GM12801 (cell line): ENCODE results near the gene TRIM44.

Source experiments
- TF ChIP-seq, protein P1 (sequence below): IDR thresholded peaks from one replicate; pipeline ENCODE4 v1.5.1; 2011; ENCODE audit warnings: control low read depth; ENCODE audit not compliant: insufficient read length; ENCODE audit errors: extremely low read depth

The TRIM44 gene

DNA sequence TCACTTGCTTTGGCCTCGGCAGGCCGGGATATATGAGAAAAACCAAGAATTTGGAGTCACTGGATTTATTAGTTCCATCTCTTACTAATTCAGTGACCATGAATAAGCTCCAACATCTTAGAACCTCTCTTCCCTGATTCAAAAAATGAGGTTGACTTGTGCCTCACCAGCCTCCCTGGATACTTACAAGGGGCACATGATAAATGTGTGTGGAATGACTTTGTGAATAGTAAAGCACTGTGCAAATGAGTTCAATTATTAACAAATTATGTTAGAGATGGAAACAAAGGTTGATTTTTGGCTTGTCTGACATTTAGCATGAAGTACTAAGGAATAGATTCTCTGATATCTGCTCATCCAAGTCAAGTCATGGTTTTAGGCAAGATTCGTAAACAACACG is 104.1 kb downstream of the TRIM44 start:
- TF ChIP-seq, protein P1, sequence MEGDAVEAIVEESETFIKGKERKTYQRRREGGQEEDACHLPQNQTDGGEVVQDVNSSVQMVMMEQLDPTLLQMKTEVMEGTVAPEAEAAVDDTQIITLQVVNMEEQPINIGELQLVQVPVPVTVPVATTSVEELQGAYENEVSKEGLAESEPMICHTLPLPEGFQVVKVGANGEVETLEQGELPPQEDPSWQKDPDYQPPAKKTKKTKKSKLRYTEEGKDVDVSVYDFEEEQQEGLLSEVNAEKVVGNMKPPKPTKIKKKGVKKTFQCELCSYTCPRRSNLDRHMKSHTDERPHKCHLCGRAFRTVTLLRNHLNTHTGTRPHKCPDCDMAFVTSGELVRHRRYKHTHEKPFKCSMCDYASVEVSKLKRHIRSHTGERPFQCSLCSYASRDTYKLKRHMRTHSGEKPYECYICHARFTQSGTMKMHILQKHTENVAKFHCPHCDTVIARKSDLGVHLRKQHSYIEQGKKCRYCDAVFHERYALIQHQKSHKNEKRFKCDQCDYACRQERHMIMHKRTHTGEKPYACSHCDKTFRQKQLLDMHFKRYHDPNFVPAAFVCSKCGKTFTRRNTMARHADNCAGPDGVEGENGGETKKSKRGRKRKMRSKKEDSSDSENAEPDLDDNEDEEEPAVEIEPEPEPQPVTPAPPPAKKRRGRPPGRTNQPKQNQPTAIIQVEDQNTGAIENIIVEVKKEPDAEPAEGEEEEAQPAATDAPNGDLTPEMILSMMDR, result no peak

DNA sequence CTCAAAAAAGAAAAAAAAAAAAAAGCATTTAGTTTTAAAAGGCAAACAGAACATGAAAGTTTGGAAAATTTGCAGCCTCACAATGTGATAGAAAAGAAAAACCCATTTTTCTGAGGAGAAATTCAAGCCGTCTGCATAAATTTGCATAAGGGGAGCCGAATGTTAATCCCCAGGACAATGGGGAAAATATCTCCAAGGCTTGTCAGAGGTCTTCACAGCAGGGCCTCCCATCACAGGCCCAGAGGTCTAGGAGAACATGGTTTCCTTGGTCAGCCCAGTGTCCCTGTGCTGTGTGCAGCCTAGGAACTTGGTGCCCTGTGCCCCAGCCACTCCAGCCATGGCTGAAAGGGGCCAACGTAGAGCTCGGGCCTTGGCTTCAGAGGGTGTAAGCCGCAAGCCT is 109.1 kb downstream of the TRIM44 start:
- TF ChIP-seq, protein P1, result no peak

DNA sequence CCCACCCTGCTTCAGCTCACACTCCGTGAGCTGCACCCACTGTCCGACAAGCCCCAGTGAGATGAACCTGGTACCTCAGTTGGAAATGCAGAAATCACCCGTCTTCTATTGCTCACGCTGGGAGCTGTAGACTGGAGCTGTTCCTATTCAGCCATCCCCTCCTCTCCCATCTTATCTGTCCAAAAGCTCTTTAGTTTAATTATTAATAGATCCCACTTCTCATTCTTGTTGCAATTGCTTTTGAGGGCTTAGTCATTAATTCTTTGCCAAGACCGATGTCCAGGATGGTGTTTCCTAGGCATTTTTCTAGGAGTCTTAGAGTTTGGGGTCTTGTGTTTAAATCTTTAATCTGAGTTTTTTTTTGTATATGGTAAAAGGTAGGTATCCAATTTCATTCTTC is 116.8 kb downstream of the TRIM44 start:
- TF ChIP-seq, protein P1, result no peak

DNA sequence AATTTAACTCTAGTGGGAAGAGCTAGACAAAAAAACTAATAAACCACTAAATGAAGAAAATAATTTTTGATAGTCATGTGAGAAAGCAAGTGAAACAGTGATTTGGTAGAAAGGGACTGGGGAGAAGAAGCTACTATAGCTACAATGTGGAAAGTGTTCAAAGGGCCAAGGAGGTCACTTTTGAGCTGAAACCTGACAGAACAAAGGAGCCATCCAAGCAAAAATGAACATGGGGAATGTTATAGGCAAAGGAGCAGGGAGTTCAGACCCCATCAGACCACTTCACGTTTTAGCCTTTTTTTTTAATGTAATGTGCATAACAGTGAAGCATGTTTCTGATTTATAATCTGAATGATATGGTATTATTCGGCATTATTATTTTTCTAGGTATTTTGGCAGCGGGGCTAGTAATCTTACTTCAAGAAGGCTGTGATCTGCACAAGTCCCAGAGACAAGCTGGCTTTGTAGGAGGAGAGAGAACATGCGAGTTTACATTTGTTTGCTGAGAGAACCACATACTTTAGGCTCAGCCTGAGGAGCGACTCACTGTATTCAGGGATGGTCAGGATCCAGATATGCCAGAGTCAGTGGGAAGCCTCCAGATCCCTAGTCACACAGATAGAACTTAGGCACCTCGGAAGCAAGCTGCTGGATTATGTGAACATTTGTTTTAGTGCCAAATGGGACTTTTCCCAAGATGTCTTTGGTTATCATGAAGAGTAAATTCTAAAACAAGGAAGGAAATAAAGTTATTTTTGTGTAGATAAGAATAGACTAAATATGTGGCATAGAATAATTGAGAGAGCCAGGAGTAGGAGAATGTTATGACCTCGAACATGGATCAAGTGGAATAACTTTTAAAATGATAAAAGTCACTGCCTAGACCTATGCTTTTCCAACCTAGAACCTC is 118.6 kb downstream of the TRIM44 start:
- TF ChIP-seq, protein P1, result no peak

DNA sequence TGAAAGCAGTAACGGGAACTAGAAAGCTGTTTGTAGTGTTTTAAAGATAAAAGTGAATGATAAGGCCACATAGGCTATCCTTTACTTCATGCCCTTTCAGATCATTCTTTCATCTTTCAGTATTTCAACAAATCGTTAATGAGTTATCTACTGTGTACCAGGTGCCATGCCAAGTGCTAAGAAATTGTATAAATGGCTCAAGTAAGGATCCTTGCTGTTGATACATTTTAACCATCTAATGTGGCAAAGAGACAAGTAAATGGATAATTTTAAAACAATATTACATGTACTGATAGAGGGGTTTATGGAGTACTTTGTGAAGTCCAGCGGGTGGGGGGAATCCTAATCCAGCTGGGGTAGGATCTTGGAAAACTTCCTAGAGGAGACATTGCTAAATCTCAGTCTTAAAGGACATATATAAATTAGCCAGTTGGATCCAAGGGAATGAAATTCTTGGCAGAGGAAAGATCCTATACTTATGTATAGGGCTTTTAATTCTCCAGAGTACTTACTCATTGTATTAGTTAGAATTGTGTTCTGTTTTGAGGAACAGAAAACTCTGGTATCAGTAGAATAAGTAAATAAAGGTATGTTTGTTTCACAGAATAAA is 119.4 kb downstream of the TRIM44 start:
- TF ChIP-seq, protein P1, result no peak

DNA sequence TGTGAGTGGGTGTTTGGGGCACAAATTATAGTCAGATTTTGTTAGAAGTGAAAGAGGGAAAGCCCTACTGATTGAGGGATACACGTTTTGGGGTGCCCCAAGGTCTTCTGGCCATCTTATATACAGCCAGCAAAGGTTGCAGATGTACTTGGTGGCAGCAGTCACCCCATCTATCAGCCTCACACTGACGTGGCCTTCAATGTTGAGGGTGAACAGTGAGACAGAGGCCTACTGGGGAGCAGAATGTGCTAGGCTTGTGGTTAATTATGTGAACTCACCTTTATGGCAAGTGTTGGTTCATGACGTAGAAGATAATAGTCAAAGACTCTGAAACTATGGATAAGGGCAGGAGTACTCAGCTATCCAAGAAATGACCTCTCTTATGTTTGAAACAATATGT is 121.2 kb downstream of the TRIM44 start:
- TF ChIP-seq, protein P1, result no peak

DNA sequence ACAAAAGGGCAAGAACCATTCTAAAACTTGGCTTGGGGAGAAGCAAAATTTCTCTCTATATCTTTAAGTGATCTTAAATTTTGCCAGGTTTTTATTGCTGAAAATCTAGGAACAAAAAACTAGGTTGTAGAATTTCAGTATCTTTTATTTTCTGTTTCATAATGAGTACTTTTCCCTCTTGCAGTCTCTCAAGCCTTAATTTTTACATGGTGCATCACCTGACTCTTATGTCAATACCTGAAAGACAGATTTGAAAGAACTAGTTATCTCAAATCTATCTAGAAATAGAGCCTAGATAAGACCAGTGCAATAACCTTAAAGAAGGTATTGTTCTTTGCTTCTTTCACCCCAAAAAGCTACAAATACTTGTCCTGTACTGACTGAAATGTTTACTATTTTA is 122.1 kb downstream of the TRIM44 start:
- TF ChIP-seq, protein P1, result no peak
